HG03575 (cell line): ENCODE measurements around the gene RIN3.

ENCODE experiments used
- ATAC-seq: cut with Tn5 transposase; IDR thresholded peaks from one replicate; pipeline ENCODE4 v1.9.1; 2021; ENCODE audit not compliant: unreplicated experiment, insufficient number of reproducible peaks, low FRiP score; ENCODE audit errors: extremely low read depth

RIN3 gene

DNA sequence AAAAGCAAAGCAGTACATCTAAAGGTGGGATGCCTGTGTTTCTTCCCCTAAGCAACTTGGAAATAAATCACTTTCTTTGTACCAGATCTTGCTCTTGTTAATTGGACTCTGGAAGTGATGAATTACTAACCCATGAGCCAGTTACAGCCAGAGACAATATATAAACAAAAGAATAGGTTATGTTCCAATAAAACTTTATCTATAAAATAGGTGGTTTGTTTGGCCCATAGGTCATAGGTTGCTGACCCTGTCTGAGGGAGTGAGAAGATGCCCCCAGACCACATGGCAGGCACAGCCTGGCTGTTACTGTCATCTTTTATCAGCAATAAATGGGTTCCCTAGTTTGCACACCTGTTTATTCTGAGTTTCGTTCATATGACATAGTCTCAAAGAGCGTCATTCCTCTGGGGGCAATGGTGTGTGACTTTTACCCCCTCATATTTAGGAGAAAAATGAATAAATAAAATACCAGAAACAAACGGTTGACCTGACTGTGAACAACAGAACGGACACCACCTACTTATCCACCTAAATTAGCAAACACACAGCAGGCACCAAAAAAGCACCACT lies 224.1 kb downstream of the RIN3 start:
- no peak for ATAC-seq
